Kasumi-1 (cell line): ENCODE measurements around the gene MAPK10.
A peak's percentile ranks its signal among the peaks of the same experiment; 100 is the strongest.

Experiments used
- DNase-seq, 2 experiments: peaks; one replicate each; lab custom pipeline; 2025; lab: John Stamatoyannopoulos, UW

Gene MAPK10

DNA sequence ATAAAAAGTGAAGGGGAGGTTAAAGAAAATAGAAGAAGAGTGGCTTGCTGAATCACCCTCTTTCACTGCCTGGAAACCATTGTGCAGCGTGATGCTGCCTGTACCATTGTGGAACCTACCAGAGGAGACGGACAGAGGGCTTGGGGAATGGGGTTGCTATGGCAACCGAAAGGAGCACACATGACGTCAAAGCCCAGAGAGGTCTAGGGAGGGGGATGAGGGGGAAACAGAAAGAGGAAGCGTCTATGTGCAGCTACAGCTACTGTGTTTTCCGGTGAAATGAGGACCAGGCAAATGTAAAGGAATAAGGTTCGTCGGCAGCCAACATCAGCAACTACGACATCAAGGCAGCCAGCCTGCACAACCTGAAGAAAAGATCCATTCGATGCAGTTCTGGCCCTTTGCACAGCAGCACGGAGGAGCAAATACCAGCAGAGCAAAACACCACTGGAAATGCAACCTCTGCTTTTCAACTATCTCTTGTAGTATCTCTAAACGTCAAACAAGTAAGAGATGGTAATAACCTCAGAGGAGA, at the start of gene MAPK10:
TSS of gene MAPK10 (minus strand) at position 110 of the 535 bp plus-strand sequence.
- peak; percentile 94 to 96 for DNase-seq

DNA sequence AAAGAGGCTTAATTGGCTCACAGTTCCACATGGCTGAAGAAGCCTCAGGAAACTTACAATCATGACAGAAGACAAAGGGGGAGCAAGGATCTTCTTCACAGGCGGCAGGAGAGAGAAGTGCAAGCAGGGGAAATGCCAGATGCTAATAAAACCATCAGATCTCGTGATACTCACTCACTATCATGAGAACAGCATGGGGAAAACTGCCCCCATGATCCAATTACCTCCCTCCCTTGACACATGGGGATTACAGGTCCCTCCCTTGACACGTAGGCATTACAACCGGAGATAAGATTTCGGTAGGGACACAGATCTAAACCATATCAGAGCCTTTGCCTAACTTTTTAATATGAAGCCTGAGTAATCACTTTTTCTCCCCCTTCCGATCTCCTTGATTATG, 43.7 kb upstream of the MAPK10 start:
- no peak for DNase-seq

DNA sequence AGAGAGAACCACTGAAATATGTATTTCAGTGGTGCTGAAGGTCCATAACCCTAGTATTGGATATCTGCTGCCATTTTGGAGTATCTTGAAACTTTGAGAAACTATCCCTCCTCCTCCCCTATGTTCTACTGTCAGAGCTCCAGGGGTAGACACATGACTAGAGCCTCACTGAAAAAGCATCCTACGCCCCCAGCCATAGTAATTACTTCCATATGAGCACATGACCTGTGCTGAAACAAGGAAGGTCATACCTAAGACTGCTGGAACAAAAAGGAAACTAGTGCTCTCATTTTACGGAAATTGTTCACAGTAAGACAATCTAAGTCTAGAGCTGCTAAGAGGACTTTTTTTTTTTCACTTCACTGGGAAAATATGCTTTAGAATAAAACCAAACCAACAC, 42.0 kb upstream of the MAPK10 start:
- DNase-seq, result no peak

DNA sequence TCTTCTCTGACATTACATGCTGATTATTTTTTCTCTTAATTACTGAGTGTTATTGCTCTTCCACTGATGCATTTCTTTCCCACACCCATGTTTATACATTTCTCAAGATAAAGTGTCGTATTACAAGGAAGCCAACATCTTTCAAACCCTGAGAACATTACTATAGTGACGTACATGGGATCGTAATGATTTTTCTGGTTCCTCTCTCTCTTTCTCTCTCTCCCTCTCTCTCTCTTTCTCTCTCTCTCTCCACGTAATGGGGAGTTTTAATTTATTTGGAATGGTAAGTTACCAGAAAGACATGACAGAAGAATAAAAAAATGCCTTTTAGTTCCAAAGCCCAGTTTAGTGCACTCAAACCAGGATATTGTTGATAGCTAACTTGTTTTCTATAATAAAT, 40.4 kb upstream of the MAPK10 start:
- no peak for DNase-seq

DNA sequence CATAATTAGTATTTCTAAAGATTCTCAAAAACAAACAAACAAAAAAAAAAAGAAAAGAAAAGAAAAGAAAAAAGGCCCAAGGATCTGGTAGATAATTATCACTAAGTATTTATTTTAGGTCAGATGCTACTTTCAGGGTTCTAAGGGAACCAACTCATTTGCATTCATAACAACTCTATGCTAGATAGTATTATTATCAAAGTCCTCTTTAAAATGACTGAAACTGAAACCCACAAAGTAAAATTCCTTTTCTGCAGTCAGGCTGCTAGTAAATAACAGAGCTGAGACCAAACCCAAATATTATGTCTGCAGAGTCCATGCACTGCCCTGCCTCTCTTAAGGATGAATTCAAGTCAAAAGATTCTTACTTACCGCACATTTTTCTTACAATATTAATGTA, 38.3 kb upstream of the MAPK10 start:
- no peak for DNase-seq

DNA sequence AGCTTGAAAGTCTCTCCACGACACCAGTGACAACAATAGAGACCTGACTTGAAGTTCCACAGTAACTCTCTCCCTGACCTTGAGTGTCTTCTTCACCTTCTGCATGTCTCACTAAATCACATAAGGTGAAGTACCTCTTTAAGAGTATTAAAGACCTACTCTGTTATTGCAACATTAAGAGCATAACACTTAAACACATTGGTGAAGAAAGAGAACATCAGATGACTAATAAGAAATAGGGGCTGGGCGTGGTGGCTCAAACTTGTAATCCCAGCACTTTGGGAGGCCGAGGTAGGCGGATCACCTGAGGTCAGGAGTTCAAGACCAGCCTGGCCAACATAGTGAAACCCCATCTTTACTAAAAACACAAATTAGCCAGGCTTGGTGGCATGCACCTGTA, 33.9 kb upstream of the MAPK10 start:
- no peak for DNase-seq

DNA sequence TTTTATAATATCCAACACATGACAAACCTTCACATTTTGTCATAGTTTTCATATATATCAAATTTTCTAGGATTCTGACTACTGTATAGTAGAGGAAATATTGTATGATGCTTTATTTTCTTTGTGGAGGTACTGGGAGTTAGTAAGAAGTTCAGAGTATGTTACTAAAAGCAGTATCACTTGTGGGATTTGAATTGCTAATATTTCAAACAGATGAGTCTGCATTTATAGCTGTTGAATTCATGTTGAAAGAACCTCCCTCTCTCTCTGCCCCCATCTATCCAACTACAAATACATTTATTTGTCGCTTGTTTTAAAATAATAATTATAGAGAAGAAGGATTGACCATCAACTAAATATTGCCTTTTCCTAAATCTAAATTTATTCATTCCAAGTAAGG, 29.8 kb upstream of the MAPK10 start:
- DNase-seq, result no peak

DNA sequence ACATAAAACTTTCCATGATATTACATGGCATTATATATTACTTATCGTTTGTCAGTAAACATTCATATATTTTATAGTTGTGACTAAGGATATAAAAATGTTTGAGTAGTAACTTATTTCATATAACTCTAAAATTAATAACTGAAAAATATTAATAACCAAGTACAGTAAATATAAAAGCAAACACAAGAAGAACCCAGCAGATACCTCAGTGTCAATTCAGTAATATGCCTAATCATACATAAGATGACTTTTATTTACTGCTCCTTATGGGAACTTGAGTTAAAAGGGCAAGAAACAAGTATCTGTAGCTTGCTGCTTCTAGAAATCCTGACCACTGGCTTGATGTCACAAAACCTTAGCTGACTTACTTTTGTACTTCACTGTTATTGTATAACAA, 28.4 kb upstream of the MAPK10 start:
- no peak for DNase-seq

DNA sequence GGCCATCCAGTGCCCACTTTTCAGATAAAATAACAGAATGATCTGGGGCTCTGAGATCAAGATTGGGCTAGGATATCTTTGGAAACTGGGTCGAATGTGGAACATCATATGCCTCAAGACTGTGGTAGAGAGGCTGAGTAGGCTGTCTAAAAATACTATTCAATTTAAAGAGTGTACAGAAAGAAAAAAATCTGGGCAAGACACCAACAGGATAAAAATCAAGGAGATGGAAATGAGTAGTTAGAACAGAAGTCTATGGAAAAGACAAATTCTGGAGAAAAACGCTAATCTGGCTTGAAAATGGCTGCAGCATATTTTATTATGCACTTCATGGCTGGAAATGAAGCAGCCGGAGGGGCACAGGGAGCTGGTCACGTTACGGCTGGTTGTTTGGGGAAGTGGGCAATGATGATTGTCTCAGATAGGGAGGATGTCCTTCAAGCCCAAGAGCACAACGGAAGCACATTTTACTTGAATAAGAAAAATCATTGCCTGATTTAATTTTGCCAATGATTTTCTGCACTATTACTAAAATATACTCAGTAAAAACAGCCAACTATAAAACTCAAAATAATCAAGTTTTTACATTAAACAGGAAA, 27.1 kb upstream of the MAPK10 start:
- peak; percentile 45 to 49 for DNase-seq

DNA sequence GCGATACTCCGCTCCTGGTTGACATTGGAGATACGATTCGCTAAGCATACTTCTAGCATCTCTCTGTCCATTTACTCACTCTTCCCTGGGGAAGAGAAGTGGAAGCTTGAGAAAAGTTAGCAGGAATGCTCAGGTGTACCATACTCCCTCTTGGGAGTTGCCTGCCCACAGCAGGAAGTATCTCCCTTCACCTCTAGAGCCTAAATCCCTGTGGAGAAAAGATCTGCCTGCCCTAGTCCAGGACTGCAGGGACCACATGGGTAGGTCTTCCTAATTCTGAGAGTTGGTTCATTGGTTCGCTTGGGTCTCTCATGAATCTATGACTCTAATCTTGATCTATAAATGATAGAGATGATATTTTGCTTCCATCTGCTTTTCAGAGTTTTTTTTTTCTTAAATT, 26.3 kb upstream of the MAPK10 start:
- no peak for DNase-seq

DNA sequence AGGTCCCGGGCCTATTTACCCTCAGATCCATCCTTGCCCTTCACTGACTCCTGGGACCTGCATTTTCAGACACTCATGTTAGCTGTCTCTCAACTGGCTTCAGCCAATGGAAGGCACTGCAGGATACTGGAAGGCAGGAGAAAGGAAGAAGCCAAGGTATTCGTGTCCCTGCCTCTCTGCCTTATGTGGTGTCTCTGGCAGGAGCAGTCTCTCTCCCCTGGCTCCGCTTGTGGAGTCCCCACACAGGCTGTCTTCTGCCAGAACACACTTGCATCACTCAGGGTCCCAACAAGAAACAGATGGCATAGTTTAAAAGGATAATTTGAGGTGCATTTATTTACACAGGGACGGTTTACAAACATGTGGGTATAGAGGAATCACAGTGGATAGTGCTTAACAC, 21.6 kb upstream of the MAPK10 start:
- no peak for DNase-seq

DNA sequence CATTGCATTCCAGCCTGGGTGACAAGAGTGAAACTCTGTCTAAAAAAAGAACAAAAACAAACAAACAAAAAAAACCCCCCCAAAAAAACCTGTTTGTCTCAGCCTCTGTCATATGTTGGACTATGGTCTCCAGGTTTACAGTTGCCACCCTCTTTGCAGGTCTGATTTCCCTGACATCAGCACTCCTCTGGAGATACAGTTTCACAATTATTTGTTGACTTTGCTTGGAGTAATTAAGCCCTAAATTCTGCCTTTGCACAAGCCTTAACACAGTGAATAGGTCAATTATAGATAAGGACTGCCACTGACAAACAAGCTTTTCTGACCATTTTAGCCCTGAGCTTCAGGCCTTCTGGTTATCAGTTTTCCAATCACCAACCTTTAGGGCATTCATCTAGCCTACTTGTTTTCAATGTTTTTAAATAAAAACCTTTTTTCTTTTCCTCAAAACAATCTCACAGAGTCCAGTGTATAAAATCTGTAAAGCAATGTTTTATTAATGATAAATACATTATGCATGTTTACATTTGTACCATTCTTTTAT, 20.4 kb upstream of the MAPK10 start:
- DNase-seq, result no peak

DNA sequence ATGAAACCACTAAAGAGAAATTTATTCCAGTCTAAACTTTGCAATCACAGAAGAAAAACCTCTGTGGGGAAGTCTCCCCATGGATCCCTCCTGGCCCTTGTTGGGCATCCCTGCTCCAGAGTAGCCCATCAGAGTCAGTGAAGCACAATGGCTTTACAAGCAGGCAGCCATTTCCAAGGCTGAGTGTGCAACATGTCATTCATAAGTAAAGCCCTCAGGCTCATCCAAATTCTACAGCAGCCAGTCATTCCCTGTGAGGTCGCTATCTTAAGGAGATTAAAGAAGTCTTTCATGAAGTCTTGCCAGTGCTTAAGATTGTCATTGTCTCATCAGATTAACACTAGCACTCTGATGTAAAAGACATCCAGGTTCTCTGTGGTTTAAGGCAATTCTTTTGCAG, 17.0 kb upstream of the MAPK10 start:
- DNase-seq, result no peak

DNA sequence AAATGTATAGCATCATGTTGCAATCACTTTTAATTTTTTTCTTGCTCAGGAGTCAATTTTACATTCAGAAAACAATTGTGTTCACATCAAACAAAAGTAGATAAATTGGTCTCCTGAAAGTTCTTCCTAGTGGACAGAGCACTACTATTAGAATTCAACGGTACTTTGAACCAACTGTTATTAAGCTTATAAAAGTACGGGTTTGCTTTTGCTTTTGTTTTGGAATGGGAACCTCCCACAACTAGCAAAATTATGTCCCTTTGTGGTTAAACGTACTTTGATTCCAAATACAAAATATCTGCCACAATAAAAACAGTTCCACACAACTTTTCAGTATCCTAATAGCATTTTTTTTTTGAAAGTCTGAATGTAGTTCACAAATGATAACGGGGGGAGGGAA, 8.6 kb upstream of the MAPK10 start:
- no peak for DNase-seq

DNA sequence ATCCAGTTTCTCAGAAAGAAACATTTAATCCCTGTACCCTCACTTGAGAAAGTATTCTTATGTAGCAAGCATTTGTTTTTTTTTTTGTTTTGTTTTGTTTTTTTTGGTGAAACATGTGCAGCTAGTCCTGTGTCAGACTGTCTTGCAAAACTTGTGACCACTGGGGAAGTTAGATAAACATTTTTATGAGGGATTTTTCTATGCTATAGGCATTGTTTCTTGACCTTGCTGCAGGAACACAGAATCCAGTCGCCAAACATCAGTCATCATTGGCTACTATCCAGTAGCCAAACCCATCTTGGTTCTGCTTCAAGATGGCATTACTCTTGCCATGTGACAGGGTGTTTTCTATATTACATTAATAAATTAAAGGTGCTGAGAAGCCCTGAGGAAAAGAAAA, 7.7 kb upstream of the MAPK10 start:
- DNase-seq, result no peak

DNA sequence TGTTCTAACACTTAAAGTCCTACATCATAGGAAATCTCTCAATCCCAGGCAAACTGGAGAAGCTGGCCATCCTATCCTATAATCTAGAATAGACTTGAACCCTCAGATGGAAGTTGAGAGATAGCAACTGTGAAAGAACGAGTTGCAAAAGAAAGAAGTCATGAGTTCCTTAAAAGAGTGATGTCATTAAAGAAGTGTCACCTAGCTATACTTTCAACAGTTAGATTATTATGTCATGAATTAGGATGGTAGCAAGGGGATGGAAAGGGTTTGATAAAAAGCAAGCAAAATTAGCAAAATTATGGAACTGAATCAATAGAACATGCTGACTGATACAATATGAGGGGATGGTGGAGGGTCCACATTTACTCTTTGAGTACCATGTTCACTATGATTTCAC, 7.1 kb upstream of the MAPK10 start:
- DNase-seq, result no peak

DNA sequence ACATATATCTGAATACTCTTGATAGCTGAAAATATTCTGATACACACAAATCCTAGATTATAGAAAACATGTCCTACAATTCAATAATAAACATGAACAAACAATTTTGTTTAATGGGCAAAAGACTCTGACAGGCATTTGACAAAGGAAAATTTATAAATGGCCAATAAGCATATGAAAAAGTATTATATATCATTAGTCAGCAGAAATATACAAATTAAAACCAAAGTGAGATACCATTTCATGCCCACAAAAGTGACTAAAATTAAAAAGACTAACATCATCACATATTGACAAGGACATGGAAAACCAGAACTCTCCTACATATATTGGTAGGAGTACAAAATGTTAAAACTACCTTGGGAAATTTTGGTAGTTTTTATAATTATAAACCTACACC, 2.7 kb upstream of the MAPK10 start:
- DNase-seq, result no peak

DNA sequence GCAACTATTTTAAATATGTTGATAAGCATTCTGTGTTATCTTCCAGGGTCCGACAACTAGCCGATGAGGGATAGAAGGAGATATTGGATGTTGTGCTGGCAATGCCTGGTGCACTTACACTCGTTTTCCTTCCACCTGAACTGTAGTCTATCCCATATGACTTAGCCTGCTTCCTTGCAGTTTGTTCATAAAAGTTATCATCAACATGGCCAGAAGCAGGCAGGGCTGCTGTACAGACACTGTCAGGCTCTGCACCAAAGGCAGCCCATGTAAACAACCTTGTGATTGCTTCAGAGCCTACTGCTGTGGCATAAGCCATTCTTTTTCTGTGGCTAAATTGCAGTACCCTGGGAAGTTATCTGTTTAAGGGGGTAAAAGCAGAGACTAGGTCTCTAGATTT, 1.6 kb downstream of the MAPK10 start:
- DNase-seq, result no peak

DNA sequence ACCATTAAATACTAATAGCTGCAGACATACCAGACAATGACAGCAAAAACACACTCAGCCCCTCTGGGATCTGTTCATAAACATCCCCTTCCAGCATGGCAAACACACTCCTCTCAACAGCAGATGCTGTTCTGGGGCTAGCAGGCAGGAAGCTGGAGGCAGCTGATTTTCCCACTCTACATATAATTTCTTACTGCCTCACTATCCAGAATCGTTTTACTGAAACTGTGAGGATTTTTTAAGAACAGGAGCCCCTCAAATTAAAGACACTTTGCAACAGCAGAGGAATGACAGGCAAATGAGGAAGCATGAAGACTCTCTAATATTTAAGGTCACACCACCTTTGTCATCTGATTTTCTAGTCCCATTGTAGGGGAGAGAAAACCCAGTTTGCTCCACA, 2.2 kb downstream of the MAPK10 start:
- DNase-seq, result no peak

DNA sequence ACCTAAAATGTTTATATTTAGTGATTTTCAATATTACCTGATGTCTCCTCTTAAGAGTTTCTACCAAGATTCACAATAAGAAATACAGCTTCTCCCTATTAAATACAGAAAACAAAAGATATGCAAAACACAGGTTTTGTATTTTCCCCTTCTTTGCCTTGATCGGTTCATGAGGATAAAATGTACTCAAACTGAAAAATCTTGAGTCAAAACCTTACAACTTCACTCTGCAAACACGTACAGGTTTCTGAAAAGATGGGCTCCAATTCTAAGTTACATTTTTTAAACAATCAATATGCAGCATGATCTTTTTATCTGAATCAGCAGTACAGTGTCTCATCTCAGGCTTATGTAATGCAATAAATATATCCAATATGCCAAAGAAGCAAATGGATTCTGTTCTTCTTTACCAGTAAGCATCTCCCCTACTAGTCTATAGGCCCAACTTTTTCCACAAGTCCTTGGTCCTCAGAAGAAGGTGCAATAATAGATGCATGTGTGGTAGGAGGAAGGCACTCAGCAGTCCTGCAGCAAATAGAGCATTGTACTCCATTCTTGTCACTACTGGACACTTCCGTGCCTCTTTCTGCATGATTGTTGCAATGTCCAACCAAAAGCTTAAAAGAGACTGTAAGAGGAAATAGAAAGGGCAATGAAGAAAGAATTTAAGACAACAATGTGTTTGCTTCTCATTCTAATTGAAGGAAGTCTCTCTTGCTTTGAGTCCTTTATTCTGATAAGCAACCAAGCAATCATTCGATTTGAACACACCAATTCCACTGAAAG, 3.2 kb downstream of the MAPK10 start:
- no peak for DNase-seq

DNA sequence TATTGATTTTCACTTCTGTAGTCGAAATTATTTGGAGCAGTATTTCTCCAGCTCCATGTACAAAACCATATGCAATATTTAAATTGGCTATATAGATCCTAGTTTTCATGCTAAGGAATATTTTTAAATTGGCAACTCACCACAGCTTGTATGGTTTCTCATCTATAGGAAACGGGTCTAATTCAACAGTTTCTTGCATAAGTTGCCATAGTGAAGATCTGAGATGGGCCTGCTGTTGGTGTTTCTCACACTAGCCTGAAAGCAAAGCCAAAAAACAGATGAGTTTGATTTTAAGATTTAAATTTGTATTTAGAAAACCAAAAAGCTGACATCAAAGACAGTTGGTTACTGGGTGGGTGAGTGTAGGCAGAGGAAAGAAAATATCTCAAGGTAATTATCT, 5.5 kb downstream of the MAPK10 start:
- DNase-seq, result no peak

DNA sequence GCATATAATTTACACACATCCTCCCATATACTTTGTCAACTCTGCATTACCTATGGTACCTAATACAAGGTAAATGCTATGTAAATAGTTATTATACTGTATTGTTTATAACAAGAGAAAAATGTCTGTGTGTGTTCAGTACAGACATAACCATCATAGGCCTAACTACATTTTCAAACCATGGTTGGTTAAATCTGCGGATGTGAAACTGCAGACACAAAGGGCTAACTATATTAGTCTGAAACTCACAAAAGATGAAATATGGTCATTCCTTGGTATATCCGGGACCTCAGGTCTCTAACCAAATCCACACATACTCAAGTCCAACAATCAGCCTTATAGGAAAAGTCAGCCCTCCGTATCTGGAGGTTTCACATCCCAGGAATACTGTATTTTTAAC, 13.5 kb downstream of the MAPK10 start:
- DNase-seq, result no peak

DNA sequence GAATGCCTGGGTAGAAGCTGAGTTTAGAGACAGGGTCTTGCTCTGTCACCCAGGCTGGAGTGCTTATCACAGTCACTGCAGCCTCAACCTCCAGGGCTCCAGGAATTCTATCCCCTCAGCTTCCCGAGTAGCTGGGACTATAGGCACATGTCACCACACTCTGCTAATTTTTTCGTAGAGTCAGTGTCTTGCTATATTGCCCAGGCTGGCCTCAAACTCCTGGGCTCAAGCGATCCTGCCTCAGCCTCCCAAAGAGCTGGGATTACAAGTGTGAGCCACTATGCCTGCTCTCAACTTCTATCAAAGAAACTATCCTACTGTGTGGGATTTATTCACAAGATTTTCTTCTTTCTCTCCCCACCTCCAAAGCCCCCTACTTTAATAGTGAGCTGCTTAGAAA, 15.7 kb downstream of the MAPK10 start:
- no peak for DNase-seq

DNA sequence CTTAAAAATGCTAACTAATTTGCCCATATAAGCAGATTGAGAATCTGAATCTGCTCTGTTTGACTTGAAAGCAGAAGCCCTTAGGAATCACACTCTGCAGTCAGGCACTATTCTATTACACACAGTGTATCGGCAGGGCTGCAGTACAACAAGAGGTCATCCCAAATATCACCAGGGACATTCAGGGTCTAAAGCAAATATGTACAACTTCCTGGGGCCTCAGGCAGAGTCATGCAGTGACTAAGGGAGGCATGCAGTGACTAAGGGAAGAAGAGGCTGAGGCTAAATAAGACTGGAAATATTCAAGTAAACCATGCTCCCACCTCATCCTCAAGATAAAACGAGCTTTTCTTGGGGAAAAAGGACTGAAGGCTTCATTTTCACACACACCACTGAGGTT, 20.9 kb downstream of the MAPK10 start:
- no peak for DNase-seq
